Large intestine (tissue), 3 donors: ENCODE measurements around the gene SP6. TPM values are rescaled to one million over a fixed set of nuclear protein-coding genes. Genes with fewer than 3 reads are reported as not detected.
A peak's percentile ranks its signal among the peaks of the same experiment; 100 is the strongest.

ENCODE experiments used
- DNase-seq, 2 donors: peaks; one replicate each; pipeline versions ENCODE4 v3.0.0 to v3.0.0-alpha.2; 2013
- H3K27ac ChIP-seq: one replicate; pipeline ENCODE4 v1.5.1; 2013; ENCODE audit warnings: low read length
- H3K27me3 ChIP-seq: 2 replicates; pipeline ENCODE4 v1.6.1; 2013; ENCODE audit warnings: low read length; ENCODE audit not compliant: control insufficient read depth, insufficient read depth
- H3K36me3 ChIP-seq: 2 replicates; pipeline ENCODE4 v1.6.1; 2013; ENCODE audit warnings: low read length; ENCODE audit not compliant: control insufficient read depth, insufficient read depth
- H3K4me1 ChIP-seq: one replicate; pipeline ENCODE4 v1.6.1; 2013; ENCODE audit warnings: low read length; ENCODE audit not compliant: control insufficient read depth, insufficient read depth
- H3K4me3 ChIP-seq: one replicate; pipeline ENCODE4 v1.5.1; 2013; ENCODE audit warnings: low read length
- H3K9me3 ChIP-seq: one replicate; pipeline ENCODE4 v1.6.1; 2013; ENCODE audit warnings: mild to moderate bottlenecking, low read depth, low read length, moderate library complexity; ENCODE audit not compliant: control insufficient read depth
- WGBS: methylation state at CpG from one replicate; pipeline ENCODE4 v1.1.5; 2013; ENCODE audit warnings: low lambda C conversion rate; ENCODE audit not compliant: insufficient coverage; 5-methylcytosine and 5-hydroxymethylcytosine counted together
- polyA plus RNA-seq: library from polyadenylated mRNA; unstranded; fragments of 120-200 nt; gene quantifications from one replicate; pipeline ENCODE4 v1.2.1, GENCODE V29; 2013

SP6 gene
- polyA plus RNA-seq, 1 donor: 1.4 TPM

GRCh38 chr17:47818002-47818695 lies 32.8 kb downstream of the SP6 start:
- Histone ChIP-seq H3K9me3 (no peaks in the 10 kb centered on the region), H3K36me3 (peaks cover 61% of the 10 kb centered on the region), H3K4me3 (no peak overlapping the region), H3K4me1 (peaks cover 24% of the 10 kb centered on the region), H3K27ac (no peak overlapping the region), H3K27me3 (no peaks in the 10 kb centered on the region)
- DNase-seq: no peak
- WGBS: no CpG with 5 or more reads among the region's 11 CpGs

- no peak for DNase-seq
- WGBS: no CpG with 5 or more reads among the region's 10 CpGs
- Histone ChIP-seq H3K27ac (no peak overlapping the region), H3K27me3 (no peaks in the 10 kb centered on the region), H3K4me3 (no peak overlapping the region), H3K4me1 (peaks cover 19% of the 10 kb centered on the region), H3K9me3 (no peaks in the 10 kb centered on the region), H3K36me3 (peaks cover 71% of the 10 kb centered on the region)
These were observed 34.0 kb downstream of the SP6 start for GRCh38 chr17:47816947-47817346.

- Histone ChIP-seq H3K9me3 (no peaks in the 10 kb centered on the region), H3K4me3 (no peak overlapping the region), H3K27ac (no peak overlapping the region), H3K4me1 (peaks cover 14% of the 10 kb centered on the region), H3K27me3 (no peaks in the 10 kb centered on the region), H3K36me3 (peaks cover 71% of the 10 kb centered on the region)
- no peak for DNase-seq
- no CpG with 5 or more reads among the region's 21 CpGs for WGBS
These were observed 34.7 kb downstream of the SP6 start for GRCh38 chr17:47816111-47816735.

- H3K27ac ChIP-seq: no peak overlapping the region
- peaks cover 74% of the 10 kb centered on the region for H3K36me3 ChIP-seq
- no peaks in the 10 kb centered on the region for H3K9me3 ChIP-seq
- DNase-seq: no peak
- H3K27me3 ChIP-seq: no peaks in the 10 kb centered on the region
- H3K4me1 ChIP-seq: peaks cover 12% of the 10 kb centered on the region
- no peak overlapping the region for H3K4me3 ChIP-seq
- 80% methylated on average over 1 of the region's 21 CpGs for WGBS
These were observed 35.7 kb downstream of the SP6 start for GRCh38 chr17:47815106-47815918.

GRCh38 chr17:47813512-47814031 lies 37.4 kb downstream of the SP6 start:
- peaks cover 78% of the 10 kb centered on the region for H3K36me3 ChIP-seq

GRCh38 chr17:47813077-47813476 lies 37.9 kb downstream of the SP6 start:
- Histone ChIP-seq H3K9me3 (no peaks in the 10 kb centered on the region), H3K4me3 (no peak overlapping the region), H3K4me1 (peaks cover 23% of the 10 kb centered on the region), H3K36me3 (peaks cover 78% of the 10 kb centered on the region), H3K27me3 (no peaks in the 10 kb centered on the region), H3K27ac (no peak overlapping the region)
- no peak for DNase-seq
- WGBS: no CpG with 5 or more reads among the region's 14 CpGs

More at GRCh38 chr17:47813512-47814031, 37.4 kb downstream of the SP6 start:
- no peak for DNase-seq
- Histone ChIP-seq H3K27me3 (no peaks in the 10 kb centered on the region), H3K27ac (no peak overlapping the region), H3K9me3 (no peaks in the 10 kb centered on the region), H3K4me1 (peaks cover 23% of the 10 kb centered on the region), H3K4me3 (no peak overlapping the region)
- no CpG with 5 or more reads among the region's 22 CpGs for WGBS

- Histone ChIP-seq H3K4me3 (no peak overlapping the region), H3K9me3 (no peaks in the 10 kb centered on the region), H3K36me3 (peaks cover 78% of the 10 kb centered on the region), H3K27ac (no peak overlapping the region), H3K27me3 (no peaks in the 10 kb centered on the region), H3K4me1 (peaks cover 23% of the 10 kb centered on the region)
- no peak for DNase-seq
- WGBS: no CpG with 5 or more reads among the region's 18 CpGs
These were observed 38.6 kb downstream of the SP6 start for GRCh38 chr17:47812146-47812920.

GRCh38 chr17:47811709-47812108 lies 39.3 kb downstream of the SP6 start:
- 67% methylated on average over 1 of the region's 7 CpGs for WGBS
- H3K27me3 ChIP-seq: no peaks in the 10 kb centered on the region
- H3K9me3 ChIP-seq: no peaks in the 10 kb centered on the region
- DNase-seq: no peak
- H3K36me3 ChIP-seq: peaks cover 80% of the 10 kb centered on the region
- H3K4me3 ChIP-seq: no peak overlapping the region
- H3K27ac ChIP-seq: no peak overlapping the region
- peaks cover 23% of the 10 kb centered on the region for H3K4me1 ChIP-seq

- no CpG with 5 or more reads among the region's 9 CpGs for whole genome bisulfite sequencing
- peaks cover 23% of the 10 kb centered on the region for H3K4me1 ChIP-seq
These were observed 39.9 kb downstream of the SP6 start for GRCh38 chr17:47810901-47811635.

More at GRCh38 chr17:47810901-47811635, 39.9 kb downstream of the SP6 start:
- peak overlapping the region; percentile 26 for H3K27ac ChIP-seq
- H3K9me3 ChIP-seq: no peaks in the 10 kb centered on the region
- H3K27me3 ChIP-seq: no peaks in the 10 kb centered on the region
- no peak for DNase-seq
- no peak overlapping the region for H3K4me3 ChIP-seq
- peaks cover 76% of the 10 kb centered on the region for H3K36me3 ChIP-seq
